Fibroblast of the conjunctiva (primary cell): ENCODE data around the gene AP2A1.

Experiments
- DNase-seq: peaks from one replicate; pipeline ENCODE4 v3.0.0-alpha.2; 2010; ENCODE audit warnings: low read depth

The AP2A1 gene

GRCh38 chr19:49766007-49766929 is 533 bp upstream of the AP2A1 start:
- DNase-seq, result peak; percentile 100

- DNase-seq, result no peak
Observed at GRCh38 chr19:49767381-49767780, 580 bp downstream of the AP2A1 start.

DNA sequence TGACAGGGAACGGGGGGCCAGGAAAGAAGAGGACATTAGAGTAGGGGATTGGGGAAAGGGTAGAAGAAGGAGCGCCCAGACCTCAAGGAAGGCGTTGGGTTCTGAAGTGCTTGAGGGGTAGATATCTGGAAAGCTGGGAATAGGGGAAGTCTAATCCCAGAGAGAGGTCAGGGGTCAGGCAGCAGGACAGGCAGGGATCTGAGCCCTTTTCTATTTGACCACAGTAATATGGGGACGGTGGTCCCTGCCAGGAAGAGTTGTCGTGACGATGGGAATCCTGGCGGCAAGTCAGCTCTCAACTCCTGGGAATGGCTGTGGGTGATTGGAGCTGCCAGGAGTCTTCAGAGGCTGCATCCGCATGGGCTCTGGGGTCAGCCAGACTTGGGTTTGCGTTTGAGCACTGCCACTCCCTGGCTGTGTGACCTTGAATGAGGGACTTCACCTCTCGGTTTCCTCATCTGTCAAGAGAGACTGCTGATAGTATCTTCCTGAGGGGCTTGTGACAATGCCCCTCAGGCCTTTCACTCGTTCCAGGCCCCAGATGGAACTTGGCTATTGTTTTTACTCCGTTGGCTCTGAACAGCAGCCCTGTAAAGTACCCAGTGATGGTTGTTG is 1.3 kb downstream of the AP2A1 start:
- no peak for DNase-seq

DNA sequence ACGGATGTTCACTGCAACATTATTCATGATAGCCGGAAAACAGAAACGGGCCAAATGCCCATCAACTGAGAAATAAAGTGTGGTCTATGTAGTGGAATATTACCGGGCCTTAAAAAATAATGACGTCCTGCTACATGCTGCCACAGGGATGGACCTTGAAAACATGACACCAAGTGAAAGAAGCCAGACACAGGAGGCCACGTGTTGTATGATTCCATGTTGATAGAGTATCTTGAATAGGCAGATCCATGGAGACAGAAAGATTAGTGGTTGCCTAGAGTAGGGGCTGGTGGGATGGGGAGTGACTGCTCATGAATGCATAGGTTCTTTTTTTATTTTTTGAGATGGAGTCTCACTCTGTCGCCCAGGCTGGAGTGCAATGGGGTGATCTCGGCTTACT is 3.7 kb downstream of the AP2A1 start:
- DNase-seq, result no peak

- DNase-seq, result no peak
Observed at GRCh38 chr19:49771674-49772139, 4.9 kb downstream of the AP2A1 start.

DNA sequence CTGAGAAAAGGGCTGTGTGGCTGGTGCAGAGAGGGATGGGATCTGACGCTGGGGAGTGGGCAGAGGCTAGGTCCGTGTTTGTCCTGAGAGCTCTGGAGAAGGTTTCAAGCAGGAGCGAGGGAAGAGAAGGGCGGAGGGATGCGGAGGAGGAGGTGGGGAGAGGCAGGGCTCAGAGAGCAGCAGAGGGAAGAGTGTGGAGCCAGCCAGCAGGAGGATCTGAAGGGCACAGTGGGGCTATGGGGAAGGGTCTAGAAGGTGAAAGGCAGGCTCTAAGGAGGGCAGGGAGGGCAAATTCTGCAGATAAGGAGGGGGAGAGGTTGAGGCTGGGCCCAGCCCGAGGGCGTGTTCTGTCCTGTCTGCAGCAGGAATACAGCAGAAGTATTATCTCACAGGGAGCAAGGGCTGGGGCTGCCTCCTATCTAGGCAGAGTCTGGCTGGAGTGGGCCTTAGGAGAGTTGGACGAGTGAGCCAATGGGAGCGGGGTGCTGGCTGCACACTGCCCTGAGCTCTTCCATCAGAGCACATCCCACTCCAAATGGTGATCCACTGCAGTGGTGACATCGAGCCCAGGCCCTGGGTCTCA is 6.1 kb downstream of the AP2A1 start:
- no peak for DNase-seq

GRCh38 chr19:49773663-49774350 is 7.0 kb downstream of the AP2A1 start:
- no peak for DNase-seq

GRCh38 chr19:49774969-49775368 is 8.2 kb downstream of the AP2A1 start:
- no peak for DNase-seq

- DNase-seq, result no peak
Observed at GRCh38 chr19:49775742-49776370, 9.1 kb downstream of the AP2A1 start.

DNA sequence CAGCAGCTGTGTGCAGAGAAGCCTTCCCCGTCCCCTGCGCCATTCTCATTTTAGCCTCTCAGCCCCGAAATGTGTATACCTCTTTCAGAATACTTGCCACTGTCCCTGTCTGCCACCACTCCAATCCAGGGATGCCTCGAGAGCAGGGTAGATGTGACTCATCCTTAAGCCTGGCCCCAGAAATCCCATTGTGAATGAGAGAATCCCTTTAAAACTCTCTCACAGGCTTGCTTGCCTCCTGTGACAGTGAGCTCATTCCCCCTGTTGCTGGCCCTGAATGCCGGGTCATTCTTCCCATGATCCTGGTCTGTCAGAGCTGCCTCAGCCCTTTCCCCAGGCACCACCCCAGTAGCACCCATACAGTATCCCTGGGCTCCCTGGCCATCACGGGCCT is 9.6 kb downstream of the AP2A1 start:
- no peak for DNase-seq

- DNase-seq, result no peak
Observed at GRCh38 chr19:49779731-49780555, 13.1 kb downstream of the AP2A1 start.

GRCh38 chr19:49780861-49781260 is 14.1 kb downstream of the AP2A1 start:
- no peak for DNase-seq

DNA sequence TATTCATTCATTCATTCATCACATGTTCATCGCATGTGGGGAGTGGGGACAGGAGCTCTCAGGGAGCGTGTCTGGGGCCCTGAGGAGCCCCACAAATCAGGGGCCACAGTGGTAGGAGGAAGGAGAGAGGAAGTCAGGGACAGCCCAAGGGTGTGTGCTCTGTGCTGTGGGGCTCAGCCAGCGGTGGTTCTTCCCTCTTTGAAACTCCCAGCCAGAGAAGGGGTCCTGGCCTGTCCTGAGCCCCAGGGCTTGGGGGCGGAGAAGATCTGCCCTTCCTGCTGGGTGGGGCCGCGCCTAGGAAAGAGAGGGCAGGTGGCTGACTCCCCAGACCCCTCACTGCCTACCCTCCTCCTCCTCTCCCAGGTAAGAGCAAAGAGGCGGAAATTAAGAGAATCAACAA is 14.6 kb downstream of the AP2A1 start:
- DNase-seq, result no peak

DNA sequence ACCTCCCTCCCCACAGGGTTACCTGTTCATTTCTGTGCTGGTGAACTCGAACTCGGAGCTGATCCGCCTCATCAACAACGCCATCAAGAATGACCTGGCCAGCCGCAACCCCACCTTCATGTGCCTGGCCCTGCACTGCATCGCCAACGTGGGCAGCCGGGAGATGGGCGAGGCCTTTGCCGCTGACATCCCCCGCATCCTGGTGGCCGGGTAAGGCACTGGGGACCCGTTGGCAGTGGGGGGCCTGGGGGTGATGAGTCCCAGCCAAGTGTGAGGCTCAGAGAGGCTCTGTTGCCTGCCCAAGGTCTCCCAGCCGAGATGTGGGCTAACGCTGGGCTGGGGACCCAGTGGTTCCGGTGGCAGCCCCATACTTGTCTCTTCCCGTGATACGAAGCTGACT is 15.7 kb downstream of the AP2A1 start:
- no peak for DNase-seq

DNA sequence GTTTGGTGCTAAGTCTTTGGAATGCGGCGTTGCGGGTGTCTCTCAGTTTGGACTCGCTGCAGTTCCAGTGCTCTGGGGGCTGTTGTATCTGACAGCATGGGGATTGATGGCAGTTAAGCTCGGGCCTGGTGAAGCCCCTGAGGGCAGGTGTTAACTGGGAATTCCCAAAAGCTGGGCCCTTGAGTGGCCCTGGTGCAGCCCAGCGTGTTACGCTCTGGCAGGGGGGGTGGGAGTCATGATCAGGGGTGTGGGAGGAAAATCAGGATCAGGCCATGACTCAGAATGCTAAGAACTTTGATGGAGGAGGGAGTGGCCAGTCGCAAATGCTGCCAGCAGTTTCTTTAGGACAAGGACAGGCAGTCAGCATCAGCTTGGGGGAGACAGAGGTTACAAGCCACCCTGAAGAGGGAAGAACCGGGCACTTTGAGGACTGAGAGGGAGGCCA is 19.6 kb downstream of the AP2A1 start:
- DNase-seq, result peak; percentile 26

- DNase-seq, result no peak
Observed at GRCh38 chr19:49787746-49788145, 20.9 kb downstream of the AP2A1 start.

- no peak for DNase-seq
Observed at GRCh38 chr19:49788857-49789256, 22.1 kb downstream of the AP2A1 start.

DNA sequence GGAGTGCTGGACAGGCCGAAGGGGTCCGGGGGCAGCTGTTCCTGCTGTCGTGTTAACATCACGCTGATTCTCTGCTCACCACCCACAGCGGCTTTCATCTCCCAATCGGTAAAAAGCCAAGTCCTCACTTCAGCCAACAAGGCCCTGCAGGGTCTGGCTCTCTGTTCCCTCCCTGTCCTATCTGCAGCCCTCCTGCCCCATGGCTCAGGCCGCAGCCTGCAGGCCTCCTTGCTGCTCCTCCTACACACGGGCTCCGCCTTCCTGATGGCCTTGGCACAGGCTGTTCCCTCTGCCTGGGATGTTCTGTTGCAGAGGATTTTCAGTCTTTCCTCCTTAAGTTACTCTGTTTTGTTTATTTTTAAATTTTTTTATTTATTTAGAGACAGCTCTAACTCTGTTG is 24.1 kb downstream of the AP2A1 start:
- DNase-seq, result no peak

DNA sequence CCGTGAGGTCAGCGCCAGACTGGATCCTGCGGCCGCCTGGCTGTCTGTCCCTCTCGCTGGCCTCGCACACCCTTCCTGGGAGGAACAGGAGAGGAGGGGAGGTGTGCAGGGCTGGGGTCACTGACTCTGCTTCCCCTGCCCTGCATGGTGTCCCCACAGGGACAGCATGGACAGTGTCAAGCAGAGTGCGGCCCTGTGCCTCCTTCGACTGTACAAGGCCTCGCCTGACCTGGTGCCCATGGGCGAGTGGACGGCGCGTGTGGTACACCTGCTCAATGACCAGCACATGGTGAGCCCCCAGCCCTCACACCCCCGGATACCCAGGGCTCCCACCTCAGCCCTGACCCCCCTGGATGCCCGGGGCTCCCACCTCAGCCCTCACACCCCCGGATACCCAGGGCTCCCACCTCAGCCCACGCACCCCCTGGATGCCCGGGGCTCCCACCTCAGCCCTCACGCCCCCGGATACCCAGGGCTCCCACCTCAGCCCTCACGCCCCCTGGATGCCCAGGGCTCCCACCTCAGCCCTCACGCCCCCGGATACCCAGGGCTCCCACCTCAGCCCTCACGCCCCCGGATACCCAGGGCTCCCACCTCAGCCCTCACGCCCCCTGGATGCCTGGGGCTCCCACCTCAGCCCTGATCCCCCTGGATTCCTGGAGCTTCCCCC is 25.1 kb downstream of the AP2A1 start:
- DNase-seq, result no peak

DNA sequence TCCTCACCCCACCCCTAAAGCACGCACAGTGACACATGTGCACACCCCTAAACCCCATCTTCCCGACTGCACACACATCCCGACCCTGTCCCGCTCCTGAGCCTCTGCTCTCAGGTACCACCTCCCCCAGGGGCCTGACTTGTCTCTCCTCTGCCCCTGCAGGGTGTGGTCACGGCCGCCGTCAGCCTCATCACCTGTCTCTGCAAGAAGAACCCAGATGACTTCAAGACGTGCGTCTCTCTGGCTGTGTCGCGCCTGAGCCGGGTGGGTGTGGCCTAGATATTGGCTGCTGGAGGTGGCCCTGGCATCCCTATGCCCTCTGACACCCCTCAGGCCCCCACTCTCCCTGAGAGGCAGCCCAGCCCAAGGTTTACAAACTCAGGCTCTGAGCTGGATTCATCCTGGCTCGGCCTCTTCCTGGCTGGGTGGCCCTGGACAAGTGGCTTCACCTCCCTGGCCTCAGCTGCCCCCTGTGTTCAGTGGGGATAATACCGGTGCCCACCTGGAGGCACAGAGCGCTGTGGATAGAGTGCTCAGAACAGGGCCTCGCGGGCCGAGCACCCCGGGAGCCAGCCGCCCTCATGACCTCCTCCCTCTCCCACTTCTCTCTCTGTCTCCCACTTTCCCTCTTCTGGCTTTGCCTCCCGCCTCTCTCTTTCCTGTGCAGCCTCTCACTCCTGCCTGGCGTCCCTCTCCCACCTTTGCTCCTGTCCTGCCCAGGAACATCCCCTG is 26.2 kb downstream of the AP2A1 start:
- DNase-seq, result no peak
